Right lobe of liver (tissue), 4 donors: ENCODE data around the gene SVIL.

Source experiments
- POLR2A ChIP-seq: fragments of 450-650 bp; IDR thresholded peaks from one replicate; pipeline ENCODE4 v1.6.1; 2017; ENCODE audit warnings: antibody characterized with exemption, mild to moderate bottlenecking
- TF ChIP-seq, protein P1 (sequence below), 4 donors: fragments of 200-600 bp in 3 of 4; fragments of 450-650 bp in 1 of 4; IDR thresholded peaks; one replicate each; pipeline versions ENCODE4 v1.5.1 to v1.8.0; 2016 to 2022; ENCODE audit warnings: antibody characterized with exemption in 4 of 4, mild to moderate bottlenecking in 2 of 4
- donor health status: DM: no; HTN: no; CAD: no.
- donor health status: DM: no; HTN: no; CAD: no.
- donor health status: DM: no; HTN: yes; CAD: no.

DNA sequence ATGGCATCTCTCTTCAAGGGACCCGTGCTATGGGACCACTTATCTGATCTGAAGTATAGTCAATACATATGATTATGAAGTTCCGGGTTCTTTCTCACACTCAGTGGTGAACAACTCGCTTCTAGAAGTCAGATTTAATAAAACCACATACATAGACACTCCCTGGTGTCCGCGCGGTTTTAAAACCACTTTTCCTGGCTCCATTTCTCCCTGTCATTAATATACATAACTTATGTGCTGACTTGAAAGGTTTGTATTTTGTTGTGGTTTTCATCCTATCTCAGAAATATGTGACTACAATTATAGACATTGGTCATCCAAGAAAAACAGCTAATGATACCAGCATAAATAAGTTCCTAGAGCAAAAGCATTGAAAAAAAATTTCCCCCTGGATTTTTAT lies 34.0 kb downstream of the SVIL start:
- TF ChIP-seq POLR2A, result no peak
- TF ChIP-seq, protein P1, sequence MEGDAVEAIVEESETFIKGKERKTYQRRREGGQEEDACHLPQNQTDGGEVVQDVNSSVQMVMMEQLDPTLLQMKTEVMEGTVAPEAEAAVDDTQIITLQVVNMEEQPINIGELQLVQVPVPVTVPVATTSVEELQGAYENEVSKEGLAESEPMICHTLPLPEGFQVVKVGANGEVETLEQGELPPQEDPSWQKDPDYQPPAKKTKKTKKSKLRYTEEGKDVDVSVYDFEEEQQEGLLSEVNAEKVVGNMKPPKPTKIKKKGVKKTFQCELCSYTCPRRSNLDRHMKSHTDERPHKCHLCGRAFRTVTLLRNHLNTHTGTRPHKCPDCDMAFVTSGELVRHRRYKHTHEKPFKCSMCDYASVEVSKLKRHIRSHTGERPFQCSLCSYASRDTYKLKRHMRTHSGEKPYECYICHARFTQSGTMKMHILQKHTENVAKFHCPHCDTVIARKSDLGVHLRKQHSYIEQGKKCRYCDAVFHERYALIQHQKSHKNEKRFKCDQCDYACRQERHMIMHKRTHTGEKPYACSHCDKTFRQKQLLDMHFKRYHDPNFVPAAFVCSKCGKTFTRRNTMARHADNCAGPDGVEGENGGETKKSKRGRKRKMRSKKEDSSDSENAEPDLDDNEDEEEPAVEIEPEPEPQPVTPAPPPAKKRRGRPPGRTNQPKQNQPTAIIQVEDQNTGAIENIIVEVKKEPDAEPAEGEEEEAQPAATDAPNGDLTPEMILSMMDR (IDR thresholded peaks at IDR 0.05), result no peak
